HEK293 (cell line): ENCODE data around the gene CENPO.

Source experiments
- CTCF ChIA-PET: fragments of 350-600 bp; formaldehyde crosslinking; extraction: SDS; loops from one replicate; lab custom pipeline; 2021; ENCODE audit warnings: antibody characterized with exemption; lab: Yijun Ruan, JAX
- POLR2A ChIA-PET: fragments of 300-600 bp; formaldehyde crosslinking; extraction: SDS; loops from one replicate; lab custom pipeline; 2020; ENCODE audit warnings: antibody characterized with exemption, inconsistent platforms; lab: Yijun Ruan, JAX
- H3K27ac ChIP-seq: fragments of 200-500 bp; sonication (Bioruptor generic); 2 replicates; pipeline ENCODE4 v1.5.1; 2014; ENCODE audit warnings: low read depth, low read length, control low read depth, inconsistent platforms; ENCODE audit errors: extremely low read depth
- H3K36me3 ChIP-seq, 2 experiments: fragments of 200-500 bp in 1 of 2; sonication (Bioruptor generic) in 1 of 2; 1 replicate in 1 of 2; 2 replicates in 1 of 2; pipeline ENCODE4 v1.5.1; 2014 to 2017; ENCODE audit warnings: inconsistent platforms in 2 of 2, low read length in 2 of 2; ENCODE audit not compliant: control insufficient read depth in 2 of 2, insufficient read depth in 1 of 2
- H3K4me1 ChIP-seq: fragments of 200-500 bp; sonication (Bioruptor generic); 2 replicates; pipeline ENCODE4 v1.5.1; 2014; ENCODE audit warnings: mild to moderate bottlenecking, low read length, inconsistent platforms; ENCODE audit not compliant: control insufficient read depth, insufficient read depth
- H3K4me3 ChIP-seq: 2 replicates; pipeline ENCODE4 v1.5.1; 2011; ENCODE audit warnings: low read depth, mild to moderate bottlenecking, control low read depth, low read length, moderate library complexity
- H3K9me3 ChIP-seq: fragments of 200-500 bp; sonication (Bioruptor generic); 2 replicates; pipeline ENCODE4 v1.5.1; 2014; ENCODE audit warnings: low read depth, low read length, inconsistent platforms; ENCODE audit not compliant: control insufficient read depth, insufficient read depth
- FEZF1 ChIP-seq: fragments of 450-650 bp; formaldehyde crosslinking; IDR thresholded peaks from 2 replicates; pipeline ENCODE4 v1.5.1; 2016; ENCODE audit warnings: missing biosample characterization, missing genetic modification characterization
- GLI2 ChIP-seq: fragments of 450-650 bp; formaldehyde crosslinking; IDR thresholded peaks from 2 replicates; pipeline ENCODE4; 2017; ENCODE audit warnings: missing biosample characterization, missing genetic modification characterization, low read depth, borderline replicate concordance
- IKZF3 ChIP-seq: fragments of 450-650 bp; IDR thresholded peaks from 2 replicates; pipeline ENCODE4 v1.5.0; 2018; ENCODE audit warnings: missing biosample characterization, mild to moderate bottlenecking, missing genetic modification characterization, moderate library complexity
- KLF16 ChIP-seq: fragments of 450-650 bp; formaldehyde crosslinking; IDR thresholded peaks from 2 replicates; pipeline ENCODE4 v1.5.1; 2017; ENCODE audit warnings: missing biosample characterization, missing genetic modification characterization
- SALL2 ChIP-seq: fragments of 450-650 bp; formaldehyde crosslinking; IDR thresholded peaks from 2 replicates; pipeline ENCODE4 v1.5.0; 2017; ENCODE audit warnings: missing biosample characterization, mild to moderate bottlenecking, missing genetic modification characterization, borderline replicate concordance
- SCRT1 ChIP-seq: fragments of 450-650 bp; formaldehyde crosslinking; IDR thresholded peaks from 2 replicates; pipeline ENCODE4 v1.5.1; 2016; ENCODE audit warnings: missing biosample characterization, missing genetic modification characterization, borderline replicate concordance
- ZNF121 ChIP-seq: fragments of 450-650 bp; formaldehyde crosslinking; IDR thresholded peaks from 2 replicates; pipeline ENCODE4 v1.5.1; 2016; ENCODE audit warnings: missing biosample characterization, missing genetic modification characterization
- ZNF140 ChIP-seq: fragments of 450-650 bp; formaldehyde crosslinking; IDR thresholded peaks from 2 replicates; pipeline ENCODE4 v1.5.1; 2016; ENCODE audit warnings: missing biosample characterization, missing genetic modification characterization
- ZNF155 ChIP-seq: fragments of 450-650 bp; formaldehyde crosslinking; IDR thresholded peaks from 2 replicates; pipeline ENCODE4 v1.5.1; 2016; ENCODE audit warnings: missing biosample characterization, missing genetic modification characterization
- ZNF169 ChIP-seq: fragments of 450-650 bp; formaldehyde crosslinking; IDR thresholded peaks from 2 replicates; pipeline ENCODE4 v1.5.1; 2016; ENCODE audit warnings: missing biosample characterization, missing genetic modification characterization
- ZNF175 ChIP-seq: fragments of 450-650 bp; formaldehyde crosslinking; IDR thresholded peaks from 2 replicates; pipeline ENCODE4 v1.5.1; 2016; ENCODE audit warnings: missing biosample characterization, missing genetic modification characterization
- ZNF221 ChIP-seq: fragments of 450-650 bp; formaldehyde crosslinking; IDR thresholded peaks from 2 replicates; pipeline ENCODE4 v1.5.1; 2017; ENCODE audit warnings: missing biosample characterization, missing genetic modification characterization, borderline replicate concordance
- ZNF223 ChIP-seq: fragments of 450-650 bp; formaldehyde crosslinking; IDR thresholded peaks from 2 replicates; pipeline ENCODE4 v1.5.1; 2016; ENCODE audit warnings: missing biosample characterization, missing genetic modification characterization
- ZNF23 ChIP-seq: fragments of 450-650 bp; formaldehyde crosslinking; IDR thresholded peaks from 2 replicates; pipeline ENCODE4 v1.5.1; 2016; ENCODE audit warnings: missing biosample characterization, missing genetic modification characterization, borderline replicate concordance
- ZNF239 ChIP-seq: fragments of 450-650 bp; formaldehyde crosslinking; IDR thresholded peaks from 2 replicates; pipeline ENCODE4 v1.5.1; 2016; ENCODE audit warnings: missing biosample characterization, missing genetic modification characterization
- ZNF24 ChIP-seq: fragments of 450-650 bp; formaldehyde crosslinking; IDR thresholded peaks from 2 replicates; pipeline ENCODE4 v1.5.1; 2016; ENCODE audit warnings: missing biosample characterization, missing genetic modification characterization
- ZNF37A ChIP-seq: fragments of 450-650 bp; IDR thresholded peaks from 2 replicates; pipeline ENCODE4 v1.5.1; 2018; ENCODE audit warnings: missing biosample characterization, missing genetic modification characterization
- ZNF398 ChIP-seq: fragments of 450-650 bp; formaldehyde crosslinking; IDR thresholded peaks from 2 replicates; pipeline ENCODE4 v1.5.1; 2017; ENCODE audit warnings: missing biosample characterization, missing genetic modification characterization
- ZNF433 ChIP-seq: fragments of 450-650 bp; formaldehyde crosslinking; IDR thresholded peaks from 2 replicates; pipeline ENCODE4 v1.5.1; 2016; ENCODE audit warnings: missing biosample characterization, missing genetic modification characterization, low read depth
- ZNF549 ChIP-seq: fragments of 450-650 bp; IDR thresholded peaks from 2 replicates; pipeline ENCODE4 v1.5.1; 2018; ENCODE audit warnings: missing biosample characterization, missing genetic modification characterization, mild to moderate bottlenecking, inconsistent platforms, moderate library complexity
- ZNF561 ChIP-seq: fragments of 450-650 bp; IDR thresholded peaks from 2 replicates; pipeline ENCODE4 v1.5.1; 2018; ENCODE audit warnings: missing biosample characterization, missing genetic modification characterization, borderline replicate concordance
- ZNF571 ChIP-seq: fragments of 450-650 bp; formaldehyde crosslinking; IDR thresholded peaks from 2 replicates; pipeline ENCODE4 v1.5.0; 2017; ENCODE audit warnings: missing biosample characterization, missing genetic modification characterization
- ZNF610 ChIP-seq: fragments of 450-650 bp; formaldehyde crosslinking; IDR thresholded peaks from 2 replicates; pipeline ENCODE4 v1.5.1; 2016; ENCODE audit warnings: missing biosample characterization, missing genetic modification characterization, borderline replicate concordance
- ZNF623 ChIP-seq: fragments of 450-650 bp; formaldehyde crosslinking; IDR thresholded peaks from 2 replicates; pipeline ENCODE4 v1.5.1; 2016; ENCODE audit warnings: missing biosample characterization, missing genetic modification characterization
- ZNF645 ChIP-seq: fragments of 450-650 bp; formaldehyde crosslinking; IDR thresholded peaks from 2 replicates; pipeline ENCODE4; 2016; ENCODE audit warnings: missing biosample characterization, missing genetic modification characterization
- ZNF747 ChIP-seq: fragments of 450-650 bp; formaldehyde crosslinking; IDR thresholded peaks from 2 replicates; pipeline ENCODE4 v1.5.1; 2016; ENCODE audit warnings: missing biosample characterization, missing genetic modification characterization
- ZNF777 ChIP-seq: fragments of 450-650 bp; formaldehyde crosslinking; IDR thresholded peaks from 2 replicates; pipeline ENCODE4 v1.5.1; 2017; ENCODE audit warnings: missing biosample characterization, missing genetic modification characterization, borderline replicate concordance
- ZNF837 ChIP-seq: fragments of 450-650 bp; formaldehyde crosslinking; IDR thresholded peaks from 2 replicates; pipeline ENCODE4 v1.5.1; 2016; ENCODE audit warnings: missing biosample characterization, missing genetic modification characterization

The CENPO gene

GRCh38 chr2:24774373-24774772 lies 18.9 kb upstream of the CENPO start:
- no peak for TF ChIP-seq ZNF623 (tag by site-specific recombination)
- TF ChIP-seq ZNF221: no peak
- H3K4me3 ChIP-seq: no peak overlapping the region
- H3K36me3 ChIP-seq: peaks cover 0 to 8% of the 10 kb centered on the region in 2 experiments; a peak in 1 of 3 replicates
- no peaks in the 10 kb centered on the region for H3K4me1 ChIP-seq
- POLR2A ChIA-PET: no interaction called here
- CTCF ChIA-PET: interaction anchor here (0.9 kb wide), 1 partner anchor 19 kb away, joined by 4 read pairs; the partner anchor contains the start of genes CENPO and PTRHD1
- no peaks in the 10 kb centered on the region for H3K9me3 ChIP-seq
- H3K27ac ChIP-seq: no peak overlapping the region

GRCh38 chr2:24779116-24779515 lies 14.1 kb upstream of the CENPO start:
- no peak overlapping the region for H3K4me3 ChIP-seq
- no peaks in the 10 kb centered on the region for H3K4me1 ChIP-seq
- H3K9me3 ChIP-seq: no peaks in the 10 kb centered on the region
- no peak for TF ChIP-seq ZNF645
- TF ChIP-seq ZNF777 (tag by site-specific recombination): no peak
- no peak for TF ChIP-seq ZNF155
- no peak for TF ChIP-seq ZNF610
- TF ChIP-seq ZNF23 (tag by site-specific recombination): no peak
- no peak for TF ChIP-seq ZNF398 (tag by site-specific recombination)
- no peak for TF ChIP-seq ZNF571
- no peak for TF ChIP-seq ZNF549 (tag by site-specific recombination)
- no peak for TF ChIP-seq ZNF175 (tag by site-specific recombination)
- TF ChIP-seq ZNF561: no peak
- no peak for TF ChIP-seq ZNF747 (tag by site-specific recombination)
- no peak for TF ChIP-seq ZNF24 (tag by site-specific recombination)
- TF ChIP-seq ZNF433 (tag by site-specific recombination): no peak
- H3K36me3 ChIP-seq: no peaks in the 10 kb centered on the region
- ChIA-PET POLR2A (interaction anchor here (1.3 kb wide), 1 partner anchor 13 kb away, joined by 5 read pairs; the partner anchor contains the start of genes CENPO and PTRHD1), CTCF (interaction anchor here (1.1 to 1.3 kb wide), 3 partner anchors 12 to 369 kb away, joined by 4 to 5 read pairs (median 4); partner anchors contain the start of genes CENPO and PTRHD1)
- no peak overlapping the region for H3K27ac ChIP-seq

- TF ChIP-seq GLI2 (tag by site-specific recombination) (no peak), IKZF3 (tag by site-specific recombination) (no peak), FEZF1 (tag by site-specific recombination) (no peak), ZNF140 (tag by site-specific recombination) (no peak), ZNF37A (tag by site-specific recombination) (no peak), KLF16 (tag by site-specific recombination) (no peak), ZNF121 (tag by site-specific recombination) (no peak), ZNF239 (tag by site-specific recombination) (no peak), SALL2 (tag by site-specific recombination) (no peak), SCRT1 (tag by site-specific recombination) (no peak), ZNF561 (no peak), ZNF169 (tag by site-specific recombination) (no peak), ZNF837 (tag by site-specific recombination) (no peak), ZNF223 (no peak)
- POLR2A ChIA-PET: no interaction called here
These were observed 9.6 kb upstream of the CENPO start for GRCh38 chr2:24783641-24784040.

More at GRCh38 chr2:24783641-24784040, 9.6 kb upstream of the CENPO start:
- 0 out of 2 replicates have a peak, but pooled peaks cover 3% of the 10 kb centered on the region for H3K4me1 ChIP-seq
- no peaks in the 10 kb centered on the region for H3K36me3 ChIP-seq
- CTCF ChIA-PET: no interaction called here
- H3K27ac ChIP-seq: no peak overlapping the region
- H3K4me3 ChIP-seq: no peak overlapping the region
- H3K9me3 ChIP-seq: no peaks in the 10 kb centered on the region
